AML-193 (cell line): Measurements from ENCODE around the gene CHKB.
A peak's percentile ranks its signal among the peaks of the same experiment; 100 is the strongest.
"Not testable (repeated sequence)": the region's sequence is repeated elsewhere in the genome, so short reads cannot be mapped to it uniquely, and the experiment has no call there.

Experiments
- DNase-seq, 2 experiments: peaks; one replicate each; lab custom pipeline; 2025; lab: John Stamatoyannopoulos, UW

CHKB gene

DNA sequence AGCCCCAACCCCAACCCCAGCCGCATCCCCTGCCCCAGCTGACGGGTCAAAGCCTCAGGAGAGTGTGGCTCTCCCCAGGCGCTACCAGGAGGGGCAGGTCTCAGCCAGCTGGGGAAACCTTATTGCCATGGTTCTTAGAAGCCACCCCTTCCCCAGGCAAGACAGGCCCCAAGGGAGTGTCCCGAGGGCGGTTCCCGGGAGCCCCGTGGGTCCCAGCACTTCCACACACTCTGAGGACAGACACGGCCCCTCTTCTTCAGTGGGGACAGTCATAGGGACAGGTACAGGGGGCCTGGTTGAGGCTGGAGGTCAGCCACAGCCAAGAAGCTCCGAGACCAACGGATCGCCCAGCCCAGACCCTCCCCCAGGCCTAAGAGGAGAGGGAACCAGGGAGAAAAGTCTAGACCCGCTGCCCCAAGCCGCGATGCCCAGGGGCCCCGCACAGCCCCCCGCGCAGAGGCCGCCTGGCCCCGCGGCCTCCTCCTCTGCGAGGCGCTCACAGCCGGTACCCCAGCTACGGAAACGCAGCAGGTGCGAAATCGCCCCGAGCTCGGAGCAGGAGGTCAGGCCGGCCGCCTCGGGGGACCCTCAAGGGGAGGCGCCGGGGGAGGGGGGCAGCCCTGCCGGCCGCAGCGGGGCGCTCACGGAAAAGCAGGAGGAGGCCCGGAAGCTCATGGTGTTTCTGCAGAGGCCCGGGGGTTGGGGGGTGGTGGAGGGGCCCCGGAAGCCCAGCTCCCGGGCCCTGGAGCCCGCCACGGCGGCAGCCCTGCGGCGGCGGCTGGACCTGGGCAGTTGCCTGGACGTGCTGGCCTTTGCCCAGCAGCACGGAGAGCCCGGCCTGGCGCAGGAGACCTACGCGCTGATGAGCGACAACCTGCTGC is 34.4 kb downstream of the CHKB start:
- DNase-seq, result no peak

DNA sequence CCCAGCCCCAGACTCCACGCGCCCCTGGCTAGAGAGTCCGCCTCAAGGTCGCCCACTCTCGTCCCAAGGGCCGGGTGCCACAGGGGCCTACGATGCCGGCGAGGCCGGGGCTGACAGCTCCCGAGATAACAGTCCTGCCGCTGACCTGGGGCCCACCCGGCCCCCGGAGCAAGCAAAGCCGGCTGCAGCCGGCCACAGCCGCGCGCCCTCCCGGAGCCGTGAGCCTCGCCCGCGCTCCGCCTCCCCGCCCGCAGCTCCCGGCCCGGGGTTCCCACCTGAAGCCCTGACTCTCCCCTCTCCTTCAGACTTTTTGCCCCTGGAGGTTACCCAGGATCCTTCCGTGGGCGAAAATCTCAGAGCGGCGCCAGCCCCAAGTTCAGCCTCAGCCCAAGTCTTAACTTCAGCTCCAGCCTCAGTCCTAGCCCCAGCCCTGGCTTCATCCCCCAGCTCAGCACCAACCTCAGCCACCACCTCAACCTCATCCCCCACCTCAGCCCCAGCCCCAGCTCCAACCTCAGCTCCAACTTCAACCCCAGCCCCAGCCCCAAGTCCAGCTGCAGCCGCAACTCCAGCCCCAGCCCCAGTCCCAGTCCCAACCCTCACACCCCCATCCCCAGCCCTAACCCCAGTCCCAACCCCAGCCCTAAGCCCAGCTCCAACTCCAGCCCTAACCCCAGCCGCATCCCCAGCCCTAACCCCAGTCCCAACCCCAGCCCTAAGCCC is 35.2 kb downstream of the CHKB start:
- DNase-seq, result no peak

DNA sequence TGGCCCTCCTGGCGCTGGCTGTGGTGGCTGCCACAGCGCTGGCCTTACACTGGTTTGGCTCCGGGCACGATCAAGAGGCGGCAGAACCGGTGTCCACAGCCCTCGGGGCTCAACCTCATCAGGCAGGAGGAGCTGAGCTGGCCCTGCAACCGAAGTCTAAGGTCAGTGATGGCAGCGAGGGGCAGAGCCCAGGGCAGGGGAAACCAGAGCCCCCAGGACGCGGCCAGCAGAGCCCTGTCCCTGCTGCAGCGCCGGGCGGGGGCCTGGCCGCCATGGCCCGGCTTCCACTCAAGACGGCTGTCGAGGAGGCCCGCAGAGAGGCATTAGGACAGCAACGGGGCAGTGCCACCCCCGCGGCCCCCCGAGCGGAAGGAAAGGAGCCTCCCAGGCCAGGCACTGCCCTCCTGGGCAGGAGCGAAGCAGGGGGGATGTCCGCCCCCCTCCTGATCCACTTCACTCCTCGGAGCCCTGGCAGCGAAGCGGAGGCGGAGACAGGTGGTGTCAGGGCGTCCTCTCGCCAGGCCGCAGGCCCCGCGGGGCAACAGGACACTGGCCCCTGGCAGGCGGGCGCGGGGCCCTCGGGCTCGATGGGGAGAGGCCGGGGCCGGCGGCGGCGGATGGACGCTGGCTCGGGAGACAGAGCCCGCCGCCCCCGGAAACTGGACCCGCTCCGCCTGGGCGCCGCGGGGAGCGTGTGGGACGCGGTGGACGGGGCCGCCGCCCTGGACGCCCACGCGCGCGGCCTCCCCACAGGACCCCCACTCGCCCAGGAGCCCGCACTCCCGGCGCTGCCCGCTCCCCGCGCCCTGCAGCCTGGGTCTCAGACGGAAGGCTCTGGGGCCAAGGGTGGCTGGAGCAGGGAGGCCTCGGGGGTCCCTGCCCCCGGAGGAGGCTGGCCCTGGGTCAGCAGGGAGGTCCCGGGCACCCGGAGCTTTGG is 36.1 kb downstream of the CHKB start:
- no peak for DNase-seq

DNA sequence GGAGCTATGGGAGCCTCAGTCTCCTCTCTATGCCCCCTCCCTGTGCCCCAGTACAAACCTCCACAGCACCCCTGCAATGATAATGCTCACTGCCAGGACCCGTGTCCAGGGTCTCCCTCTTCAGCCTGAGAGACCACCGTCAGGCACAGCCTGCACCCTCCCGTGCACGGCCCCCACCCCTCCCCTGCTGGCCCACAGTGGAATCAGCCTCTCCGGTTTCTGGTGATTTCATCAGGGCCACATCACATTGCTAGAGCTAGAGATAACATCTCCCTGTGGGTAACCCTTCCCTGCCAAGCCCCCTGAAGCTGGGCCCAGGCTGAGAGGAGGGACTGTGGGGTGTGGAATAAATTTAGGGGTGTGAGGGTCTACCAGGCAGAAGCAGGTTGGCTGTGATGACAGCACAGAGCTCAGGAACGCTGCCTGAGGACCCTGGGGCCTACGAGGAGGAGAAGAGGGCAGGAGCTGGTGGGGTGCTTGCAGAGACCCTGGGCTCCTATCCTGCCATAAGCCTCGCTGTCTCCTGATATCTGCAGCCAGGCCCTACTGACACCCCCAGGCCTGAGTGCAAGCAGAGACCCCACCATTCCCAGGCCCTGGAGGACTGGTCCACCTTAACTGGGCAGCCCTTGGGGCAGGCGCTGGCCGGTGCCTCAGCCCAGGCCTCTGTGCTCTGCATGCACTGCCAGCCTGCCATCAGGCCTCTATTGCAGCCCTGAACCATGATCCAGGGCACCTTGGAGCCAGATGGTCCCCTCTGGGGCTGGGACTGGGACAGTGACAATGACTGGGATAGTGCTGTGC is 36.9 kb downstream of the CHKB start, which contains the start of gene KLHDC7B:
Gene KLHDC7B (plus strand): TSS at position 378 of the 804 bp plus-strand sequence. CDS start 345 bp downstream, at position 723.
- DNase-seq, result peak in 1 of 2 experiments; percentile 2

DNA sequence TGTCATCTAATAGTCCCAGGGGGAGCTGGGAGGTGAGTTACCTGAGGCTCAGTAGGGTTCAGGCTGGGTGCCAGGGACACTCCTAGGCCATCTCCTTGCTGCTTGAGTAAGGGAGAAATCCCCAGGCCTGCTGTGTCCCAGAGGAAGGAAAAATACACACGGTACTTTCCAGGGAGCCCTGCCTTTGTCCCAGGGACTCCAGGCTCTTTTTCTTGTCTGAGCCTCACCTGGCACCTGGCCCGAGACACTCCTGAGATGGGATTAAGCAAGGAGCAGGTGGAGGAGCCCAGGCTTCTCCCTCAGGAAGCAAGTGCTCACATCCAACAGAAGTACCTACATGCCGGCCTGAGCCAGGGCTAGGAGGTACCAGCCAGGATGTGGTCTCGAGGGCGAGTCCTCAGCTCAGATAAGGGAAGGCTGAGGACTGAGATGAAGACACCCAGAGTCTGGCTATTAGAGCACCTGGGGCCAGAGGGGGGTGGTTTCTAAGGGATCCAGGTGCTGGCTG is 37.8 kb downstream of the CHKB start:
- DNase-seq, result no peak

DNA sequence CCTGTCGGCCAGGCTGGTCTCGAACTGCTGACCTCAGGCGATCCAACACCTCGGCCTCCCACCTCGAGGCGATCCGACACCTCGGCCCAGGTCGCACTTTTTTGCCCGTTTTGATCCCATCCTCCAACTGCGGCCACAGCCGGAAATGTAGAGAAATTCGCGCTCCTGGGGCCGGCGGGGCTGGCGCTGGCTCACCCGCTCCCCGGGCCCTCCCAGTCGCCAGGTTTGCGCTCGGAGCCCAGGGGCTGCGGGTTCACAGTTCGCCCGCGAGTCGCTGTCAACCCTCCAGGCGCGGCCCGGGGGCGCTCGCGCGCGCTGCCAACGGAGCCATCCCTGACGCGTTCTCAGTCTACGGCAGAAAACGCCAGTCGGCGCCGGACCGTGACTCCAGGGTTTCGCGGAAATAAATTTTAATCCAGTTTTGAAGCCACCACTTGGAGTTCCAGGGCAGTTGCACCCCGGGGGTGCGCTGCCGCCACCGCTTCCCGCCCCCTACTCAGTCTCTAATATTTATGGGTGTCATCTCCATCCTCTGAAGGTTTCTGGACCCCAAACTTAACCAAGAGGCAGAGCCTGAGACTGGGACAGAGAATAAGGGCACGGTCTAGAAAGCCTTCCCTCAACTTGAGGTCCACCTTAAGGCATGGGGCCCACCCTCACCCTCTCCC is 38.4 kb downstream of the CHKB start:
- DNase-seq, result peak; percentile 46 to 56

DNA sequence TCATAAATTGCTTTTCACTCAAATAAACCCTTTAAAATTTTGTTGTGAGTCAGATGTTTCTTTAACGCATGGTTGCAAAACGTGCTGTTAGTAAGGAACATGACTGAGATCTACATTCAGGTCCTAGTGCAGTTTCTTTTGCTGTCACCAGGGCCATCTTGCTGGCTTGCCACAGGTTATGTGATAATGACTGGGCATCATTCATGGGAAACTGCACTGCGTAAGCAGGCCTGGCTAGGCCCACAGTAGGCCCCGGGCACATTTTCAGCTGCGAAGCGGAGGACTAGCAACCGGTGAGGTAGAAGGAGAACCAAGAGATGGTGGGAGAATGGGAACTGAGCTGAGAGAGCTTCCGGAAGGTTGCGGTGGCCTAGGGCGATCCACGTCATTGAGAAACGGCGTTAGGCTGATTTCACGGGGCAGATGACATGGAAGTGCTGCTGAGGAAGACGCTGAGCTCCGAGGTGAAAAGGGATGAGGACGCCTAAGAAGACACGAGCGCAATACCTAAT is 40.2 kb downstream of the CHKB start:
- DNase-seq, result peak; percentile 14 to 20

DNA sequence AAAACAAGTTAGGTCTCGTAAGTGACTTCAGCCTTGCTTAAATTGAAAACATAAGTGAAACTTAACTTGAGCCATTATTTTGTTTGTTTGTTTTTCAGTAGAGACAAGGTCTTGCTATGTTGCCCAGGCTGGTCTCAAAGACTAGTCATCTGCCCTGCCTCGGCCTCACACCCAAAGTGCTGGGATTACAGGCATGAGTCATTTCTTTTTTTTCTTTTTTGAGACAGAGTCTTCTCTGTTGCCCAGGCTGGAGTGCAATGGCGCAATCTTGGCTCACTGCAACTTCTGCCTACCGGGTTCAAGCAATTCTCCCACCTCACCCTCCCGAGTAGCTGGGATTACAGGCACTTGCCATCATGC is 41.0 kb downstream of the CHKB start:
- peak; percentile 61 to 80 for DNase-seq

DNA sequence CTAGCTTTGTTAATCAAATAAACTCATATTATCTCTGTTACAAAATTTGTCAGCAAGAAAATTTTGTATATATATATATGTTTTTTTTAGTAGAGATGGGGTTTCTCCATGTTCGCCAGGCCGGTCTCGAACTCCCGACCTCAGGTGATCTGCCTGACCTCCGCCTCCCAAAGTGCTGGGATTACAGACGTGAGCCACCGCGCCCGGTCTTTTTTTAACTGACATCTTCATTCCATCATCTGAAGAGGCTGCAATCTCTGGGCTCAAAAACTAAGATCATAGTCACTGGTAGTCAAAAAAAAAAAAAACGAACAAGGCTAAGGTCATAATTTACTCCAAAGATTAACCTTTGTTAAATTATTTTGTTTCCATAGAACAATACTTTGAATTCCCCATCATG is 42.3 kb downstream of the CHKB start:
- no peak for DNase-seq

DNA sequence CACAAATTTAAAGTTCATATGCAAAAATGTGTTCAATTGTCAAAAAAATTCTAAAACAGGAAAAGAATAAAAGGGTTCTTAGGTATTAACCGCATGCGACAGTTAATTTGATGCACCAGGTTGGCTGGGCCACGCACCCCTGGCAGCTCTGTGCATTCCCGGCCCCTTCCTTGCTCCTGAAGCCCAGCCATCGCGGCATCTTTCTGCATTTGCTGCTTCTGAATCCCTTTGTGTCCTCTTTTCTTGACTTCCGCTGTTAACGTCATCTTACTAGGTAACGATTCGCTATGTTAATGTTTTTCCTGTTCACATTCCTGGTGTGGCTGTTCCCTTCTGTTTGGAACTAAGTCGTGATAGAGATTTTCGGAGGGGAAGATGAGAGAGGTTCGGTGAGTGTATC is 44.9 kb downstream of the CHKB start:
- no peak for DNase-seq

DNA sequence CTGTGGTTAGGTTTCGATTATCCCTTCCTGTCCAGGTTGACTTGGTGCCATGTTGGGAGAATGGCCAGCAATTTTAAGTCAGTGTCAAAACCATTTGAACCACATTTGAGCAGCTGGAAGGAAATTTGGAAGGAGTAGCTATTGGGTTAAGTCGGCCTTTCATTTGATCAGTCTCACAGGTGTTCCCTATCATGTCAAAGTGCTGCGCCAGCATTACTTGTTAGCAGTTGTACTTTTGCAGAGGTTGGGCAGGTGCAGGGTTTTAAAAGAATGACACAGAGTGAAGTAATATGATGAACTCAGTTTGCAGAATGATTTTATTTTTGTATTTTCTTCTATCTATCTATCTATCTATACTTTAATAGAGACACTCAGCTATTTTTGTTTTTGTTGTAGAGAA is 46.4 kb downstream of the CHKB start:
- no peak for DNase-seq

DNA sequence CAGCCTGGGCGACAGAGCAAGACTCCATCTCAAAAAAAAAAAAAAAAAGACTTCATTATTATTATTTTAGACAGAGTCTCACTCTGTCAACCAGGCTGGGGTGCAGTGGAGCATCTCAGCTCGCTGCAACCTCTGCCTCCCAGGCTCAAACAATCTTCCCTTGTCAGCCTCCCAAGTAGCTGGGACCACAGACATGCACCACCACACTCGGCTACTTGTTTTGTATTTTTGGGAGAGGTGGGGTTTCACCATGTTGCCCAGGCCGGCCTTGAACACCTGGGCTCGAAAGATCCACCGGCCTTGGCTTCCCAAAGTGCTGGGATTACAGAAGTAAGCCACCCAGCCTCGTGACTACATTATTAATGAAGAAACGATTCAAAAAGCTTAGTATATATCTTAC is 47.5 kb downstream of the CHKB start:
- no peak for DNase-seq

DNA sequence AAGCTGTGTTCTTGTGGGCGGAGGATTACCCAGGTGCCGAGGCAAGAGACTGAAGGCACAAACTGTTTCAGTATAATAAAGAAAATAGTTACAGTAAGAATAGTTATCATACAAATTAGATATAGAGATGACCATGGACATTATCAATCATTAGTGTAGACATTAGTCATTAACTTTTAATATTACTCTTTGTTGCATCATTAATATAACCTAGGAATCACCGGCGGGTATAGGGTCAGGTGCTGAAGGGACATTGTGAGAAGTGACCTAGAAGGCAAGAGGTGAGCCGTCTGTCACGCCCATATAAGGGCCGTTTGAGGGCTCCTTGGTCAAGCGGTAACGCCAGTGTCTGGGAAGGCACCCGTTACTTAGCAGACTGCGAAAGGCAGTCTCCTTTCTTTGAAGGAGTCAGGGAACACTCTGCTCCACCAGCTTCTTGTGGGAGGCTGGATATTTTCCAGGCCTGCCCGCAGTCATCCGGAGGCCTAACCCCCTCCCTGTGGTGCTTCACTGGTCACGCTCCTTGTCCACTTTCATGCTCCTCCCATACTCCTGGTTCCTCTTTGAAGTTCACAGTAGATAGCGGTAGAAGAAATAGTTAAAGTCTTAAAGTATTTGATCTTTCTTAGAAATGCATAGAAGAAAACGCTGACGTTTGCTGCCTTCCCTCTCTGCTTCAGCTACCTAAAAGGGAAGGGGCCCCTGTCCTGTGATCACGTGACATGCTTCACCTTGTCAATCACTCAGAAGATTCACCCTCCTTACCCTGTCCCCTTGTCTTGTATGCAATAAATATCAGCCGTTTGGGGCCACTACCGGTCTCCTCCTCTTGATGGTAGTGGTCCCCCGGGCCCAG is 48.6 kb downstream of the CHKB start:
- DNase-seq, result not testable (repeated sequence)

DNA sequence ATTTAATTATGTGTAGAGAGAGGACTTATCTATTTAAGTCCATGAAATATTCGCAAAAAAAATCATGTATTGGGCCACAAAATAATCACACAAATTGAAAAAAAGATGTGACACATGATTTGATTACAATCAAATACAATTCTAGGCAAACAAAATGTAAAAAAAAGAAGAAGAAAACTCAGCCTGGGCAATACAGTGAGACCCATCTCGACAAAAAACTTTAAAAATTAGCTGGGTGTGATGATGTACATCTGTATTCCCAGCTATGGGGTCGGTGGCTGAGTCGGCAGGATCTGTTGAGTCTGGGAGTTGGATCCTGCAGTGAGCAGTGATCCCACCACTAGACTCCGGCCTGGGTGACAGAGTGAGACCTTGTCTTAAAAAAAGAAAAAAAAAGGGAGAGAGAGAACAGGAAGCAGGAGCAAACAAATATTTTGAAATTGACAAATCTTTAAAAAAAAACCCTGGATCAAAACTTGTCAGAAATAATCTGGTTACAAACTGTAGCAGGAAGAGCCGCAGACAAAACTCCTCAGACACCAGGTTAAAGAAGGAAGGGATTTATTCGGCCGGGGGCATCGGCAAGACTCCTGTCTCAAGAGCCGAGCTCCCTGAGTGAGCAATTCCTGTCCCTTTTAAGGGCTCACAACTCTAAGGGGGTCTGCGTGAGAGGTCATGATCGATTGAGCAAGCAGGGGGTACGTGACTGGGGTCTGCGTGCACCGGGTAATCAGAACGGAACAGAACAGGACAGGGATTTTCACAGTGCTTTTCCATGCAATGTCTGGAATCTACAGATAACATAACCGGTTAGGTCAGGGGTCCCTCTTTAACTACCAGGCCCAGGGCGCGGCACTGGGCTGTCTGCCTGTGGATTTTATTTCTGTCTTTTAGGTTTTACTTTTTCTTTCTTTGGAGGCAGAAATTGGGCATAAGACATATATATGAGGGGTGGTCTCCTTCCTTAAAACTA is 49.5 kb downstream of the CHKB start:
- DNase-seq, result no peak

DNA sequence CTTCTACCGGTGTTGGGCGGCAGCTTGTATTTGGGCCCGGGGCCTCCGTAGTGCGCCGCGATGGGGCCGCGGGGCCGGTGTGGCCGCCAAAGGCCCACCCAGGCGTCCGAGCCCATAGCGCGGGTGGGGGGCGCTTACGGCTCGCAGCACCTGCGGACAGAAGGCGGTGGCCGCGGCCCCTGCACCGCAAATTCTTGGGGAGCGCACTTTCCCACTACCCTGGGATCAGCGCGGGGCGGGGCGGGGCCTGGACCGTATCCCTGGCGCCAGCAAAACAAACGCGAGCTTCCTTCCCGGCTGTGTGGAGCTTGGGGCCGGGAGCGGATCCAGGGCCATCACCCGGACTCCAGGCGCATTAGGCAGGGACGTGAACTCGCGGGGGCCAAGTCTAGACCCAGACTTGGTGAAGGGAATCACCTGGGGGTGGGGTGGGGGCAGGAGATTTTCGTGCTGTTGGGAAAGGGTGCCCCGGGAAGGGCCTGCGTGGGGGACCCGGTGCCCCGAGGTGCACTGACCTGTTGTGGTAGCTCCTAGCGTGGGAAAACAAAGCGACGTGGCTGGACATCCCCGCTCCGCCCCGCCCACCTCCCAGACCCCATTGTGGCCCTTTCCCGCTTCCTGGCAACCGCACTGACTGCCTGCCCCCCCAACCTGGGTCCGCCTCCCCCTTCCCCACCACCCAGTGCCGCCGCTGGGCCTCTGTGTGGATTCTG is 50.5 kb downstream of the CHKB start:
- no peak for DNase-seq

DNA sequence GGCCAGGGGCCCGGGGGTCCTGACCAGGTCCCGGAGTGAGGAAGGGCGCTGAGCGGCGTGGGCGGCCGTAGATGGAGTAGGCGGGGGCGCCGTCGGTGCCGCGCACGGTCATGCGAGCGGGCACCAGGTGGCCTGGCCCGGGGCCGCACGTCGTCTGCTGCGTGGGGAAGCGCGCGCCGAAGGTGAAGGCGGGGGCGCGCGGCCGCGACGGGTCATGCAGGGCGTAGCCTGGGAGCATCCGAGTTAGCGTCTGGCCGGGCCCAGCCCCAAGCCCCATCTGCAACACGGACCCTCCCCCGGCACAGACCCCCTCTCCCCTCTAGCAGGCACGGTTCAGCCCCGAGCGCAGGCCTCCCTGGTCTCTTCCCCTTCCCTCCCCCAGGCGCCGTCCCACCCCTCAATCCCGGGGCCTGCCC is 51.1 kb downstream of the CHKB start:
- no peak for DNase-seq

DNA sequence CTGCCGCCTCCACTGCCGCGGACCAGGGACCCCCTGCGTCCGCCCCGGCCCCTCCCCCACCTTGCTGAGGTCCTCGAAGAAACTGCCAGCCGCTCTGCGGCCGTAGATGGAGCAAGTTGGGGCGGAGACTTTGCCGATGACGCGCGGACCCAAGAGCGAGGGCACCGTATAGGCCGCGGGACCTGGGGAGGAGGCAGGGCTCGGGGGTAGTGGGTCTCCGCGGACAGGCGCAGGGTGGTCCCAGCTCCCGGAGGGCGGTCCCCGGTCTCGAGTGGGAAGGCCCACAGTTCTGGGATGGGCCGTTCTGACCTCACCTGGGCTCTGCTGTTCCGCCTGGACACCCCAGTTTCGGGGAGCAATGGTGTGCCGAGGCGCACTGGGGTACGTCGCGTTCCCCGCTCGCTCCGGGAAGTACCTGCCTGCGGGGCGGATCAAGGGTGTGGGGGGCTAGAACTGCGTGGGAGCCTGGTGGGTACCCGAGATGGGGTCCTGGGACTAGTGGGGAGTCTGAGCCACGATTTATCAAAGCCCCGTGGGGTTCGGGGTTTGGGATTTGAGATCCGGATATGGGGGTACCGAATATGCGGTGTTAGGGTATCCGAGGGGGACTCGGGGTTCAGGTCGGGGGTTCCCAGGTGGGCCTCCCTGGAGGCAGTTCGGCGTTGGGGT is 51.6 kb downstream of the CHKB start:
- DNase-seq, result no peak
